ENCODE measurements around the gene MTHFR.

The MTHFR gene

DNA sequence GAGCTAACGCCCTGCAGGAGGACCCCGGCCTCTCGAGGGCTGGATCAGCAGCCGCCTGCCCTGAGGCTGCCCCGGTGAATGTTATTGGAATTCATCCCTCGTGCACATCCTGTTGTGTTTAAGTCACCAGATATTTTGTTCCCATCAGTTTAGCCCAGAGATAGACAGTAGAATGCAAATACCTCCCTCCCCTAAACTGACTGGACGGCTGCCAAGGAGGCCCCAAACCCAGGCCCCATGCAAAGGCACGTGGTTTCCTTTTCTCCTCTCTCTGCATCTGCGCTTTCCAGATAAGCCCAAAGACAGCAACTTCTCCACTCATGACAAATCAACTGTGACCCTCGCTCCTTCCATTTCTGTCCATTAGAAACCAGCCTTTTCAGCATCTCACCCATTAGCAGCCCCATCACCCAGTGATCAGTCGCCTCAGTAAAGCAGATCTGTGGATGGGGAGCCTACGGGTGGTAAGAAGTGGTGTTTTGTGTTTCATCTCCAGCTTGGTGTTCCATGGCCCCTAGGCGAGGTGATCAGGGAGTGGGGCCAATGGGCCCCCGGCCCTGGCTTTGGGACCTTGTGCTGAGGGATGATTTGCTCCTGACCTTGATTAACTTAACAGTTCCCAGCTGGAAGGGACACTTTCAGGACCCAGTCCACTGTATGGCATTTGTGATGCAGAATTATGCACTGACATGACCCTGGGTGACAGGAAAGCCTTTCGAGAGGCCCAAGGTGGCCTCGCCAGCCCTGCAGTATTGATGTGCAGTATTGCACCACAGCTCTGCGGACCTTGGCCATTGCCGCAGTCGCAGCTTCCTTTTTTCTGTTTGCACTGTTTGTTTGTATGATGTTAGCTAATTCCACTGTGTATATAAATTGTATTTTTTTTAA, 36.6 kb upstream of the MTHFR start:
- no peak overlapping the region for H2AK5ac ChIP-seq (ENCODE audit: low read length)
- H3K4me3 ChIP-seq (ENCODE audit: low read depth, low read length), result no peak overlapping the region
- no peak overlapping the region for H2BK12ac ChIP-seq (ENCODE audit: low read length)
- H3K18ac ChIP-seq (ENCODE audit: low read length), result no peak overlapping the region
- H3K27me3 ChIP-seq (ENCODE audit: insufficient read depth, low read length), result no peaks in the 10 kb centered on the region
- no CpG with 5 or more reads among the region's 19 CpGs for WGBS (ENCODE audit: extremely low coverage, insufficient coverage, insufficient read length)
- no peak overlapping the region for H3K4me2 ChIP-seq (ENCODE audit: low read length)
- no peaks in the 10 kb centered on the region for H3K79me1 ChIP-seq (ENCODE audit: low read length)
- no peak overlapping the region for H3K4ac ChIP-seq (ENCODE audit: low read depth, low read length)
- H3K4me1 ChIP-seq (ENCODE audit: control insufficient read depth in 1 of 2, insufficient read depth in 2 of 2, low read length in 2 of 2), result no peaks in the 10 kb centered on the region
- no peak overlapping the region for H3K14ac ChIP-seq (ENCODE audit: low read length)
- no peak overlapping the region for H4K8ac ChIP-seq (ENCODE audit: low read depth, low read length)
- H3K79me2 ChIP-seq (ENCODE audit: control insufficient read depth, insufficient read depth, low read length, poor library complexity), result no peaks in the 10 kb centered on the region
- no peak overlapping the region for H2AFZ ChIP-seq (ENCODE audit: insufficient read depth, low read length, poor library complexity)
- no peak overlapping the region for H4K12ac ChIP-seq (ENCODE audit: low read depth, low read length)
- no peak overlapping the region for H4K91ac ChIP-seq (ENCODE audit: low read depth, low read length)
- no peak overlapping the region for H3K23ac ChIP-seq (ENCODE audit: low read length)
- DNase-seq, result no peak
- peaks cover 2% of the 10 kb centered on the region for H3K9me3 ChIP-seq (ENCODE audit: insufficient read depth, low read depth, low read length)
- no peak overlapping the region for H3K27ac ChIP-seq (ENCODE audit: low read depth, low read length)
- H3K36me3 ChIP-seq (ENCODE audit: control insufficient read depth in 1 of 2, insufficient read depth in 2 of 2, low read length in 2 of 2), result peaks cover 63 to 77% of the 10 kb centered on the region in 2 experiments
- H2BK5ac ChIP-seq (ENCODE audit: low read depth, low read length, poor library complexity), result no peak overlapping the region
- H3K9ac ChIP-seq (ENCODE audit: low read length), result no peak overlapping the region
- no peak overlapping the region for H2BK120ac ChIP-seq (ENCODE audit: insufficient read depth, low read length, poor library complexity)

- H4K12ac ChIP-seq (ENCODE audit: low read depth, low read length), result no peak overlapping the region
- no peaks in the 10 kb centered on the region for H3K79me1 ChIP-seq (ENCODE audit: low read length)
- no peak for DNase-seq
- H3K4me2 ChIP-seq (ENCODE audit: low read length), result no peak overlapping the region
- no peak overlapping the region for H3K4ac ChIP-seq (ENCODE audit: low read depth, low read length)
- no peak overlapping the region for H3K9ac ChIP-seq (ENCODE audit: low read length)
- no peak overlapping the region for H2BK5ac ChIP-seq (ENCODE audit: low read depth, low read length, poor library complexity)
- no peak overlapping the region for H4K91ac ChIP-seq (ENCODE audit: low read depth, low read length)
- H3K14ac ChIP-seq (ENCODE audit: low read length), result no peak overlapping the region
- no peak overlapping the region for H3K27ac ChIP-seq (ENCODE audit: low read depth, low read length)
- H3K18ac ChIP-seq (ENCODE audit: low read length), result no peak overlapping the region
- H2AK5ac ChIP-seq (ENCODE audit: low read length), result no peak overlapping the region
- no peak overlapping the region for H3K4me3 ChIP-seq (ENCODE audit: low read depth, low read length)
- peaks cover 2% of the 10 kb centered on the region for H3K9me3 ChIP-seq (ENCODE audit: insufficient read depth, low read depth, low read length)
- H3K36me3 ChIP-seq (ENCODE audit: control insufficient read depth in 1 of 2, insufficient read depth in 2 of 2, low read length in 2 of 2), result peaks cover 66 to 79% of the 10 kb centered on the region in 2 experiments
- no peak overlapping the region for H2BK12ac ChIP-seq (ENCODE audit: low read length)
- H4K8ac ChIP-seq (ENCODE audit: low read depth, low read length), result no peak overlapping the region
- no peak overlapping the region for H2BK120ac ChIP-seq (ENCODE audit: insufficient read depth, low read length, poor library complexity)
- no CpG with 5 or more reads among the region's 17 CpGs for WGBS (ENCODE audit: extremely low coverage, insufficient coverage, insufficient read length)
- H3K79me2 ChIP-seq (ENCODE audit: control insufficient read depth, insufficient read depth, low read length, poor library complexity), result no peaks in the 10 kb centered on the region
- no peaks in the 10 kb centered on the region for H3K27me3 ChIP-seq (ENCODE audit: insufficient read depth, low read length)
- H2AFZ ChIP-seq (ENCODE audit: insufficient read depth, low read length, poor library complexity), result no peak overlapping the region
- H3K23ac ChIP-seq (ENCODE audit: low read length), result no peak overlapping the region
- H3K4me1 ChIP-seq (ENCODE audit: control insufficient read depth in 1 of 2, insufficient read depth in 2 of 2, low read length in 2 of 2), result no peaks in the 10 kb centered on the region
Measured at GRCh38 chr1:11841245-11842153, 35.7 kb upstream of the MTHFR start.

GRCh38 chr1:11839727-11840705, 34.3 kb upstream of the MTHFR start:
- no peak overlapping the region for H3K14ac ChIP-seq (ENCODE audit: low read length)
- no peak overlapping the region for H3K23ac ChIP-seq (ENCODE audit: low read length)
- DNase-seq, result no peak
- no peak overlapping the region for H4K8ac ChIP-seq (ENCODE audit: low read depth, low read length)
- H3K4ac ChIP-seq (ENCODE audit: low read depth, low read length), result no peak overlapping the region
- H3K27ac ChIP-seq (ENCODE audit: low read depth, low read length), result no peak overlapping the region
- no peak overlapping the region for H3K9ac ChIP-seq (ENCODE audit: low read length)
- peaks cover 77 to 89% of the 10 kb centered on the region in 2 experiments for H3K36me3 ChIP-seq (ENCODE audit: control insufficient read depth in 1 of 2, insufficient read depth in 2 of 2, low read length in 2 of 2)
- H4K12ac ChIP-seq (ENCODE audit: low read depth, low read length), result no peak overlapping the region
- no peaks in the 10 kb centered on the region for H3K79me2 ChIP-seq (ENCODE audit: control insufficient read depth, insufficient read depth, low read length, poor library complexity)
- H3K27me3 ChIP-seq (ENCODE audit: insufficient read depth, low read length), result no peaks in the 10 kb centered on the region
- H2AFZ ChIP-seq (ENCODE audit: insufficient read depth, low read length, poor library complexity), result no peak overlapping the region
- H2BK5ac ChIP-seq (ENCODE audit: low read depth, low read length, poor library complexity), result no peak overlapping the region
- no peaks in the 10 kb centered on the region for H3K79me1 ChIP-seq (ENCODE audit: low read length)
- H4K91ac ChIP-seq (ENCODE audit: low read depth, low read length), result no peak overlapping the region
- H3K9me3 ChIP-seq (ENCODE audit: insufficient read depth, low read depth, low read length), result peaks cover 2% of the 10 kb centered on the region
- H3K4me2 ChIP-seq (ENCODE audit: low read length), result no peak overlapping the region
- H2BK12ac ChIP-seq (ENCODE audit: low read length), result no peak overlapping the region
- WGBS (ENCODE audit: extremely low coverage, insufficient coverage, insufficient read length), result no CpG with 5 or more reads among the region's 20 CpGs
- H3K4me3 ChIP-seq (ENCODE audit: low read depth, low read length), result no peak overlapping the region
- no peaks in the 10 kb centered on the region for H3K4me1 ChIP-seq (ENCODE audit: control insufficient read depth in 1 of 2, insufficient read depth in 2 of 2, low read length in 2 of 2)
- H2BK120ac ChIP-seq (ENCODE audit: insufficient read depth, low read length, poor library complexity), result no peak overlapping the region
- H3K18ac ChIP-seq (ENCODE audit: low read length), result no peak overlapping the region
- no peak overlapping the region for H2AK5ac ChIP-seq (ENCODE audit: low read length)

All from trophoblast cell (in vitro differentiated cells and primary cell).